Lung (tissue), 12 donors: ENCODE results near the gene RPL7A. TPM values are rescaled to one million over a fixed set of nuclear protein-coding genes. Genes with fewer than 3 reads are reported as not detected.

Experiments used
- ATAC-seq: fragments of 200-7000 bp; cut with Tn5 transposase; one replicate; pipeline ENCODE4 v1.9.1; 2020; ENCODE audit warnings: moderate number of reproducible peaks; ENCODE audit not compliant: insufficient read depth, low FRiP score
- DNase-seq, 3 donors: peaks; one replicate each; pipeline ENCODE4 v3.0.0-alpha.2; 2013 to 2017
- H3K27ac ChIP-seq, 2 donors: one replicate each; pipeline ENCODE4 v1.5.1; 2013; ENCODE audit warnings: mild to moderate bottlenecking in 2 of 2, moderate library complexity in 2 of 2, control low read depth in 1 of 2, inconsistent platforms in 1 of 2, low read depth in 1 of 2, low read length in 1 of 2
- H3K27me3 ChIP-seq, 3 donors: one replicate each; pipeline ENCODE4 v1.5.1; 2013; ENCODE audit warnings: low read length in 2 of 3; ENCODE audit not compliant: control insufficient read depth in 3 of 3, insufficient read depth in 3 of 3
- H3K36me3 ChIP-seq, 4 donors: one replicate each; pipeline ENCODE4 v1.5.1; 2013; ENCODE audit warnings: low read length in 4 of 4, mild to moderate bottlenecking in 1 of 4, moderate library complexity in 1 of 4; ENCODE audit not compliant: control insufficient read depth in 4 of 4, insufficient read depth in 4 of 4
- H3K4me1 ChIP-seq, 5 donors: one replicate each; pipeline ENCODE4 v1.5.1; 2013; ENCODE audit warnings: low read length in 5 of 5, mild to moderate bottlenecking in 2 of 5, moderate library complexity in 1 of 5; ENCODE audit not compliant: control insufficient read depth in 5 of 5, insufficient read depth in 5 of 5
- H3K4me3 ChIP-seq: one replicate; pipeline ENCODE4 v1.5.1; 2013; ENCODE audit warnings: mild to moderate bottlenecking, control low read depth, moderate library complexity
- H3K9ac ChIP-seq, 2 donors: one replicate each; pipeline ENCODE4 v1.5.1; 2013; ENCODE audit warnings: low read length in 2 of 2, control low read depth in 1 of 2; ENCODE audit not compliant: insufficient read depth in 1 of 2
- H3K9me3 ChIP-seq, 4 donors: one replicate each; pipeline ENCODE4 v1.5.1; 2013; ENCODE audit warnings: low read length in 3 of 4, mild to moderate bottlenecking in 1 of 4, moderate library complexity in 1 of 4; ENCODE audit not compliant: control insufficient read depth in 4 of 4, insufficient read depth in 3 of 4
- CTCF ChIP-seq: IDR thresholded peaks from 2 replicates; pipeline ENCODE4 v1.5.1; 2012; ENCODE audit warnings: mild to moderate bottlenecking; ENCODE audit errors: control extremely low read depth, extremely low read depth
- WGBS, 2 donors: extraction: QIAGEN DNeasy Blood & Tissue Kit; methylation state at CpG; one replicate each; pipeline ENCODE4 v1.1.7; 2013; 5-methylcytosine and 5-hydroxymethylcytosine counted together
- polyA plus RNA-seq, 2 donors: library from polyadenylated mRNA; stranded (reverse); fragments of 200-250 nt; gene quantifications; one replicate each; pipeline ENCODE4 v1.2.1, GENCODE V29; 2013
- total RNA-seq, 2 donors: library from RNA; depleted of rRNA in 1 of 2; stranded (reverse); fragments of >200 nt in 1 of 2; gene quantifications; one replicate each; pipeline ENCODE4 v1.2.1, GENCODE V29; 2014 to 2021
- donor health status: control.
- donor health status: control.
- donor health status: Bipolar disorder and iron deficiency.
- donor health status: healthy.
- donor health status: DM: yes; HTN: yes; CAD: no.

Gene RPL7A
- total and polyA plus RNA-seq, 4 donors = 1,412 to 3,573 (median 2,118) TPM

GRCh38 chr9:133367221-133367620 is 19.2 kb downstream of the RPL7A start:
- WGBS, 2 donors = 92 to 94% methylated on average over 22 of the region's 22 CpGs
- H3K9ac ChIP-seq = no peak overlapping the region
- no peaks in the 10 kb centered on the region for H3K27me3 ChIP-seq
- H3K4me3 ChIP-seq = no peak overlapping the region
- TF ChIP-seq CTCF = no peak
- no peak overlapping the region for H3K27ac ChIP-seq
- peaks cover 5 to 27% (median 25%) of the 10 kb centered on the region in 5 donors for H3K4me1 ChIP-seq
- no peaks in the 10 kb centered on the region for H3K9me3 ChIP-seq
- DNase-seq (no peak), ATAC-seq (no peak)
- peaks cover 6 to 56% (median 43%) of the 10 kb centered on the region in 4 donors for H3K36me3 ChIP-seq

GRCh38 chr9:133367778-133368177 is 19.8 kb downstream of the RPL7A start:
- H3K36me3 ChIP-seq = peaks cover 6 to 51% (median 44%) of the 10 kb centered on the region in 4 donors
- H3K4me1 ChIP-seq = peaks cover 6 to 31% (median 25%) of the 10 kb centered on the region in 5 donors
- no peak overlapping the region for H3K27ac ChIP-seq
- no peak overlapping the region for H3K9ac ChIP-seq
- no peak for ATAC-seq
- 87 to 90% methylated on average over 10 of the region's 10 CpGs for WGBS, 2 donors
- no peak for TF ChIP-seq CTCF
- H3K4me3 ChIP-seq = no peak overlapping the region
- no peaks in the 10 kb centered on the region for H3K27me3 ChIP-seq
- DNase-seq = no peak
- no peaks in the 10 kb centered on the region for H3K9me3 ChIP-seq

GRCh38 chr9:133368249-133368881 is 20.3 kb downstream of the RPL7A start:
- Histone ChIP-seq H3K27me3 (no peaks in the 10 kb centered on the region), H3K4me3 (no peak overlapping the region), H3K4me1 (peaks cover 6 to 26% (median 20%) of the 10 kb centered on the region in 5 donors), H3K9me3 (no peaks in the 10 kb centered on the region), H3K27ac (no peak overlapping the region), H3K36me3 (peaks cover 6 to 50% (median 44%) of the 10 kb centered on the region in 4 donors), H3K9ac (no peak overlapping the region)
- no peak for TF ChIP-seq CTCF
- DNase-seq = no peak
- 78 to 79% methylated on average over 18 of the region's 18 CpGs for WGBS, 2 donors
- ATAC-seq = no peak
